Measurements from ENCODE around the gene SNX21.

SNX21 gene

DNA sequence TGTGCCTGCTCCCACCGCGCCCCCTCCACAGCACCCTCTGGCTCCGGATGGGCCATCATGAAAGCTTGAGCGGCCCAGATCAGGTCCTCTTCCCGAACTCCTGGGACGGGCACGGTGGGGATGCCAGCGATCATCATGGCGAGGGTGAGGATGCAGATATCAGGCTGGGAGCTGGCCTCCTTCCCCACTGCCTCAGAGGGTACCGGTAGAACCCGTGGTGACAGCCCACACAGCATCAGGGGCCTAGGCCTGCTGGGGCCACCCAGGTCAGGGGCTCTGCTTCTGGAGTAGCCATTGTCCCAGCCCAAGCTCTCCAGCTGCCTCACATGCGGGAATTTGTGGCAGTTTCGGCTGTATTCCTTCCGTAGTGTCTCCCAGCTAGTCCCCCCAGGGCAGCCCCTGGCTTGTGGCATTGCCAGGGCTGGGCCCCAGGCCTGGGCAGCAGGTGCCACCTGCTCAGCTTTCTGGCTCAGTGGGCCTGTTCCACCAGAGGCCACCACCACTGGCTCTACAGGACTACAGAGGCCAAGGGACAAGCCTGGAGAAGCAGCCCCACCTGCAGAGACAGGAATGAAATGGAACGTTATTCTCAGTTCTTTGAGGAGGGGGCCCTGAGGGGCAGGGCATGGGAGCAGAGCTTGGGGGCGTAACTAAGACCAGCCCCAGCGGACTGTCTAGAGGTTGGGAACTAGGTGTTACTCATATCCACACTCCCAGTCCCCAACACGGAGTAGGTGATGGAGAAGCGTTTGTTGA is 53.2 kb downstream of the SNX21 start:
- no peaks in the 10 kb centered on the region for H3K27me3 ChIP-seq (ENCODE audit: insufficient read depth, poor library complexity, severe bottlenecking)
- no peak overlapping the region for H3K4me3 ChIP-seq (replicated peaks; ENCODE audit: insufficient read depth, low read length)
- TF ChIP-seq SPI1 (IDR thresholded peaks at IDR 0.05; ENCODE audit: borderline replicate concordance, low read depth) (no peak), GABPA (IDR thresholded peaks at IDR 0.05; ENCODE audit: low read depth) (no peak), CTCF (IDR thresholded peaks at IDR 0.05; ENCODE audit: insufficient read depth, low read length) (no peak), POLR2AphosphoS5 (IDR thresholded peaks at IDR 0.05; ENCODE audit: low read depth) (no peak)
- TF ChIP-seq, protein P1, sequence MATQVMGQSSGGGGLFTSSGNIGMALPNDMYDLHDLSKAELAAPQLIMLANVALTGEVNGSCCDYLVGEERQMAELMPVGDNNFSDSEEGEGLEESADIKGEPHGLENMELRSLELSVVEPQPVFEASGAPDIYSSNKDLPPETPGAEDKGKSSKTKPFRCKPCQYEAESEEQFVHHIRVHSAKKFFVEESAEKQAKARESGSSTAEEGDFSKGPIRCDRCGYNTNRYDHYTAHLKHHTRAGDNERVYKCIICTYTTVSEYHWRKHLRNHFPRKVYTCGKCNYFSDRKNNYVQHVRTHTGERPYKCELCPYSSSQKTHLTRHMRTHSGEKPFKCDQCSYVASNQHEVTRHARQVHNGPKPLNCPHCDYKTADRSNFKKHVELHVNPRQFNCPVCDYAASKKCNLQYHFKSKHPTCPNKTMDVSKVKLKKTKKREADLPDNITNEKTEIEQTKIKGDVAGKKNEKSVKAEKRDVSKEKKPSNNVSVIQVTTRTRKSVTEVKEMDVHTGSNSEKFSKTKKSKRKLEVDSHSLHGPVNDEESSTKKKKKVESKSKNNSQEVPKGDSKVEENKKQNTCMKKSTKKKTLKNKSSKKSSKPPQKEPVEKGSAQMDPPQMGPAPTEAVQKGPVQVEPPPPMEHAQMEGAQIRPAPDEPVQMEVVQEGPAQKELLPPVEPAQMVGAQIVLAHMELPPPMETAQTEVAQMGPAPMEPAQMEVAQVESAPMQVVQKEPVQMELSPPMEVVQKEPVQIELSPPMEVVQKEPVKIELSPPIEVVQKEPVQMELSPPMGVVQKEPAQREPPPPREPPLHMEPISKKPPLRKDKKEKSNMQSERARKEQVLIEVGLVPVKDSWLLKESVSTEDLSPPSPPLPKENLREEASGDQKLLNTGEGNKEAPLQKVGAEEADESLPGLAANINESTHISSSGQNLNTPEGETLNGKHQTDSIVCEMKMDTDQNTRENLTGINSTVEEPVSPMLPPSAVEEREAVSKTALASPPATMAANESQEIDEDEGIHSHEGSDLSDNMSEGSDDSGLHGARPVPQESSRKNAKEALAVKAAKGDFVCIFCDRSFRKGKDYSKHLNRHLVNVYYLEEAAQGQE (IDR thresholded peaks at IDR 0.05; ENCODE audit: insufficient replicate concordance, low read depth) = no peak
- no peak for DNase-seq (ENCODE audit: low read depth in 1 of 2, low spot score in 1 of 2)
- no peak overlapping the region for H3K27ac ChIP-seq (replicated peaks)

DNA sequence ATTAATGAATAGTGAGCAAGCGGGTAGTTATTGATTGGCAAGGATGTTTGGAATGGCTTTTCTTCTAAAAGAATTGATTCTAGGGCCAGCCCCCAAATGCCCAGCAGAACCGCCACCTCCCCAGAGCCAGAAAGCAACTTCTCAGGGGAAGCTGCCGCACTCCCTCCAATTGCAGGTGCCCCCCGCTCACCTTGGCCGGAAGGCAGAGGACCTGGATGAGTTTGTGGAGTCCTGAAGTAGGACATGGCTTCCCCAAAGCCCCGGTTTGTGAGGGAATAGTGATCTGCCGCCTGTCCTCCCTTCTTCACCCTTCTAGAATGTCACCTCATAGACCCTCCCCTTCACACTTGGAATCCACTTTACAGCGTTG is 53.7 kb downstream of the SNX21 start, which contains the start of gene SPATA25:
TSS of gene SPATA25 (minus strand) at position 277 of the 370 bp plus-strand sequence. CDS start at position 245, 32 bp downstream.
- no peak for DNase-seq (ENCODE audit: low read depth in 1 of 2, low spot score in 1 of 2)

GRCh38 chr20:45888681-45889080 is 55.1 kb downstream of the SNX21 start:
- TF ChIP-seq SPI1 (IDR thresholded peaks at IDR 0.05; ENCODE audit: borderline replicate concordance, low read depth) = no peak
- TF ChIP-seq POLR2AphosphoS5 (IDR thresholded peaks at IDR 0.05; ENCODE audit: low read depth) = no peak
- no peak for TF ChIP-seq GABPA (IDR thresholded peaks at IDR 0.05; ENCODE audit: low read depth)
- TF ChIP-seq, protein P1 (IDR thresholded peaks at IDR 0.05; ENCODE audit: insufficient replicate concordance, low read depth) = no peak
- TF ChIP-seq CTCF (IDR thresholded peaks at IDR 0.05; ENCODE audit: insufficient read depth, low read length) = no peak
- DNase-seq (ENCODE audit: low read depth in 1 of 2, low spot score in 1 of 2) = no peak
- H3K27me3 ChIP-seq (ENCODE audit: insufficient read depth, poor library complexity, severe bottlenecking) = no peaks in the 10 kb centered on the region
- no peak overlapping the region for H3K27ac ChIP-seq (replicated peaks)
- H3K4me3 ChIP-seq (replicated peaks; ENCODE audit: insufficient read depth, low read length) = no peak overlapping the region

More for the DNA sequence above, 53.7 kb downstream of the SNX21 start, which contains the start of gene SPATA25:
- H3K4me3 ChIP-seq (replicated peaks; ENCODE audit: insufficient read depth, low read length) = no peak within 1 kb of the TSS
- no peak within 1 kb of the TSS for H3K27ac ChIP-seq (replicated peaks)
- TF ChIP-seq GABPA (IDR thresholded peaks at IDR 0.05; ENCODE audit: low read depth) (no peak), SPI1 (IDR thresholded peaks at IDR 0.05; ENCODE audit: borderline replicate concordance, low read depth) (no peak), POLR2AphosphoS5 (IDR thresholded peaks at IDR 0.05; ENCODE audit: low read depth) (no peak)
- TF ChIP-seq, protein P1 (IDR thresholded peaks at IDR 0.05; ENCODE audit: insufficient replicate concordance, low read depth) = no peak
- no peaks in the 10 kb centered on the region for H3K27me3 ChIP-seq (ENCODE audit: insufficient read depth, poor library complexity, severe bottlenecking)

All from HL-60 (cell line).